CD14-positive monocyte (primary cell): ENCODE data around the gene AFF1. TPM values are rescaled to one million over a fixed set of nuclear protein-coding genes. Genes with fewer than 3 reads are reported as not detected.

Source experiments
- DNase-seq, 3 donors: peaks; one replicate each; pipeline ENCODE4 v3.0.0-alpha.2; 2011 to 2022
- H2AFZ ChIP-seq: 2 replicates; pipeline ENCODE4 v1.6.0; 2012; ENCODE audit warnings: mild to moderate bottlenecking, low read depth, low read length, inconsistent platforms; ENCODE audit not compliant: insufficient read depth, poor library complexity, severe bottlenecking
- H3K27ac ChIP-seq, 2 donors: 1 replicate in 1 of 2; 2 replicates in 1 of 2; pipeline ENCODE4 v1.5.1; 2012 to 2013; ENCODE audit warnings: low read length in 2 of 2, control low read depth in 1 of 2, inconsistent platforms in 1 of 2, low read depth in 1 of 2, mild to moderate bottlenecking in 1 of 2
- H3K27me3 ChIP-seq, 2 donors: one replicate each; pipeline versions ENCODE4 v1.6.0 to v1.6.1; 2011 to 2013; ENCODE audit warnings: low read length in 2 of 2; ENCODE audit not compliant: control insufficient read depth in 2 of 2, insufficient read depth in 2 of 2
- H3K36me3 ChIP-seq, 2 donors: replicated peaks in 1 of 2; 1 replicate in 1 of 2; 2 replicates in 1 of 2; pipeline versions ENCODE4 v1.5.1 to v1.6.1; 2012 to 2013; ENCODE audit warnings: low read length in 2 of 2, control low read depth in 1 of 2, inconsistent platforms in 1 of 2, mild to moderate bottlenecking in 1 of 2; ENCODE audit not compliant: insufficient read depth in 2 of 2, control insufficient read depth in 1 of 2
- H3K4me1 ChIP-seq, 2 donors: 1 replicate in 1 of 2; 2 replicates in 1 of 2; pipeline versions ENCODE4 v1.5.1 to v1.6.1; 2012 to 2013; ENCODE audit warnings: low read length in 2 of 2, control low read depth in 1 of 2, inconsistent platforms in 1 of 2, mild to moderate bottlenecking in 1 of 2, moderate library complexity in 1 of 2; ENCODE audit not compliant: insufficient read depth in 2 of 2, control insufficient read depth in 1 of 2
- H3K4me2 ChIP-seq: replicated peaks from 2 replicates; pipeline ENCODE3; 2012; ENCODE audit warnings: low read length, moderate library complexity, mild to moderate bottlenecking; ENCODE audit not compliant: poor library complexity, severe bottlenecking; ENCODE audit errors: extremely low read depth
- H3K4me3 ChIP-seq, 3 experiments: fragments of 200-600 bp in 1 of 3; sonication (generic) in 1 of 3; replicated peaks in 1 of 3; 1 replicate in 2 of 3; 2 replicates in 1 of 3; pipeline ENCODE4 v1.5.1; 2011 to 2013; ENCODE audit warnings: low read length in 3 of 3, mild to moderate bottlenecking in 3 of 3, control low read depth in 2 of 3, low read depth in 2 of 3, inconsistent platforms in 1 of 3, moderate library complexity in 1 of 3
- H3K79me2 ChIP-seq: 2 replicates; pipeline ENCODE4 v1.6.0; 2012; ENCODE audit warnings: mild to moderate bottlenecking, control low read depth, inconsistent platforms, low read length, moderate library complexity; ENCODE audit not compliant: insufficient read depth
- H3K9ac ChIP-seq: 2 replicates; pipeline ENCODE4 v1.6.0; 2017; ENCODE audit warnings: low read length, mild to moderate bottlenecking; ENCODE audit not compliant: insufficient read depth, poor library complexity, severe bottlenecking
- H3K9me3 ChIP-seq, 2 donors: replicated peaks in 1 of 2; 1 replicate in 1 of 2; 2 replicates in 1 of 2; pipeline versions ENCODE4 v1.5.1 to v1.6.1; 2012 to 2013; ENCODE audit warnings: low read length in 2 of 2, control low read depth in 1 of 2; ENCODE audit not compliant: control insufficient read depth in 1 of 2, insufficient read depth in 1 of 2
- H4K20me1 ChIP-seq: 2 replicates; pipeline ENCODE4 v1.6.0; 2012; ENCODE audit warnings: mild to moderate bottlenecking, low read length, control low read depth, moderate library complexity; ENCODE audit not compliant: insufficient read depth
- H3K27ac Mint-ChIP-seq, 7 donors: one replicate each; pipeline ENCODE4 v1.8.0; 2020; ENCODE audit warnings: mild to moderate bottlenecking in 7 of 7, mixed read lengths in 7 of 7, moderate library complexity in 6 of 7, inconsistent platforms in 2 of 7
- H3K27me3 Mint-ChIP-seq, 3 donors: one replicate each; pipeline ENCODE4 v1.8.0; 2021 to 2022; ENCODE audit warnings: low read depth in 3 of 3, mild to moderate bottlenecking in 3 of 3, mixed read lengths in 3 of 3, moderate library complexity in 3 of 3, inconsistent platforms in 1 of 3
- H3K36me3 Mint-ChIP-seq, 2 donors: one replicate each; pipeline ENCODE4 v1.8.0; 2020; ENCODE audit warnings: mixed read lengths in 2 of 2, inconsistent platforms in 1 of 2, mild to moderate bottlenecking in 1 of 2
- H3K4me1 Mint-ChIP-seq: one replicate; pipeline ENCODE4 v1.8.0; 2020; ENCODE audit warnings: mild to moderate bottlenecking, mixed read lengths
- H3K4me3 Mint-ChIP-seq, 2 donors: one replicate each; pipeline ENCODE4 v1.8.0; 2020; ENCODE audit warnings: mild to moderate bottlenecking in 2 of 2, mixed read lengths in 2 of 2, moderate library complexity in 1 of 2
- H3K9me3 Mint-ChIP-seq, 7 donors: one replicate each; pipeline ENCODE4 v1.8.0; 2020 to 2022; ENCODE audit warnings: mixed read lengths in 7 of 7, mild to moderate bottlenecking in 6 of 7, moderate library complexity in 6 of 7, inconsistent platforms in 2 of 7
- CTCF ChIP-seq: fragments of 200-600 bp; IDR thresholded peaks from one replicate; pipeline ENCODE4 v1.8.0; 2022; ENCODE audit warnings: antibody characterized with exemption, mild to moderate bottlenecking
- WGBS: methylation state at CpG from one replicate; pipeline ENCODE4 v1.1.5; 2013; ENCODE audit warnings: missing lambda C conversion rate; ENCODE audit not compliant: insufficient coverage; 5-methylcytosine and 5-hydroxymethylcytosine counted together
- intact Hi-C, 2 donors: fragments of 100-400 bp; cut with micrococcal nuclease; formaldehyde crosslinking; loops; one replicate each; pipeline versions ENCODE4 v1.15.0 to v1.15.1; 2023
- polyA plus RNA-seq, 3 donors: library from polyadenylated mRNA; depleted of rRNA in 1 of 3; unstranded in 2 of 3; stranded (reverse) in 1 of 3; fragments of 300-500 nt in 2 of 3; fragments of >200 nt in 1 of 3; fragmentation: Illumina TruSeq in 2 of 3; gene quantifications; 1 replicate in 2 of 3; 2 replicates in 1 of 3; pipeline ENCODE4 v1.2.3, GENCODE V29; 2012 to 2021

AFF1 gene
- polyA plus RNA-seq, 3 donors: 7.5 to 20.9 (median 16.3) TPM

GRCh38 chr4:87086143-87086805, 151.5 kb downstream of the AFF1 start:
- WGBS: 94% methylated on average over 3 of the region's 12 CpGs
- no peak overlapping the region for H2AFZ ChIP-seq
- H3K27me3 ChIP-seq: no peaks in the 10 kb centered on the region
- peak overlapping the region in 1 of 2 donors; percentile 73 for H3K27ac ChIP-seq
- peaks cover 12 to 27% of the 10 kb centered on the region in 2 donors for H3K36me3 ChIP-seq
- H3K79me2 ChIP-seq: peaks cover 27% of the 10 kb centered on the region
- Mint-ChIP-seq H3K36me3 (peaks cover 29 to 41% of the 10 kb centered on the region in 2 donors), H3K4me3 (no peak overlapping the region), H3K27me3 (no peaks in the 10 kb centered on the region), H3K4me1 (peaks cover 21% of the 10 kb centered on the region), H3K27ac (peak overlapping the region; percentile 28 to 88 (median 55)), H3K9me3 (no peaks in the 10 kb centered on the region)
- H3K9me3 ChIP-seq: no peaks in the 10 kb centered on the region
- peaks cover 10 to 13% of the 10 kb centered on the region in 2 donors for H3K4me1 ChIP-seq
- DNase-seq: no peak
- H4K20me1 ChIP-seq: peaks cover 35% of the 10 kb centered on the region
- intact Hi-C loops: no loop called here
- no peak overlapping the region for H3K9ac ChIP-seq
- TF ChIP-seq CTCF: no peak
- H3K4me3 ChIP-seq: no peak overlapping the region
- no peak overlapping the region for H3K4me2 ChIP-seq

DNA sequence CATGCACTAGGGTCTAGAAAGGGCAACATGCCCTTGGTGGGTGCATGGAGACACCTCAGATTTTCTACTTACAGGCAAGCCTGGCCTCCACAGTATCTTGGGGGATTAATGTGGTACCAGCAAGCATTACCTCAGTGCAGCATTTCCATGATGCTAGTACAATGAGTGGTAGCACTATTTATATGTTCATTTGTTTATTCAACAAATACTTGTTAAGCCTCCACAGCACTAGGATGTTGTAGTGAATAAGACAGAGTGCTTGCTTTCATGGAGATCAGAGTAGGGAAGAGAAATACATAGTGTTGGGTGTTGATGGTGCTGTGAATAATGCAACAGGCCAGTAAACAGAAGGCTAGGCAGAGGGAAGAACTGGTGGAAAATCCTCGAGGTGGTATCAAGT, 152.2 kb downstream of the AFF1 start:
- Histone ChIP-seq H3K36me3 (peaks cover 12 to 30% of the 10 kb centered on the region in 2 donors), H2AFZ (no peak overlapping the region), H3K79me2 (peaks cover 20% of the 10 kb centered on the region), H3K4me3 (no peak overlapping the region), H3K4me1 (peaks cover 12 to 13% of the 10 kb centered on the region in 2 donors), H3K27ac (peak overlapping the region; percentile 11 to 73), H3K4me2 (no peak overlapping the region), H3K27me3 (no peaks in the 10 kb centered on the region), H3K9me3 (no peaks in the 10 kb centered on the region), H4K20me1 (peaks cover 28% of the 10 kb centered on the region), H3K9ac (no peak overlapping the region)
- no peaks in the 10 kb centered on the region for H3K9me3 Mint-ChIP-seq
- H3K4me1 Mint-ChIP-seq: peaks cover 19% of the 10 kb centered on the region
- no peak for DNase-seq
- H3K36me3 Mint-ChIP-seq: peaks cover 27 to 44% of the 10 kb centered on the region in 2 donors
- 67% methylated on average over 1 of the region's 1 CpG for WGBS
- H3K27me3 Mint-ChIP-seq: no peaks in the 10 kb centered on the region
- H3K27ac Mint-ChIP-seq: peak overlapping the region; percentile 46 to 88 (median 79)
- TF ChIP-seq CTCF: no peak
- intact Hi-C loops: no loop called here
- no peak overlapping the region for H3K4me3 Mint-ChIP-seq
